HG03159 (cell line): Measurements from ENCODE around the gene MBNL3.

ENCODE experiments used
- ATAC-seq: cut with Tn5 transposase; IDR thresholded peaks from one replicate; pipeline ENCODE4 v1.9.1; 2021; ENCODE audit warnings: mild to moderate bottlenecking, moderate library complexity; ENCODE audit not compliant: unreplicated experiment

The MBNL3 gene

DNA sequence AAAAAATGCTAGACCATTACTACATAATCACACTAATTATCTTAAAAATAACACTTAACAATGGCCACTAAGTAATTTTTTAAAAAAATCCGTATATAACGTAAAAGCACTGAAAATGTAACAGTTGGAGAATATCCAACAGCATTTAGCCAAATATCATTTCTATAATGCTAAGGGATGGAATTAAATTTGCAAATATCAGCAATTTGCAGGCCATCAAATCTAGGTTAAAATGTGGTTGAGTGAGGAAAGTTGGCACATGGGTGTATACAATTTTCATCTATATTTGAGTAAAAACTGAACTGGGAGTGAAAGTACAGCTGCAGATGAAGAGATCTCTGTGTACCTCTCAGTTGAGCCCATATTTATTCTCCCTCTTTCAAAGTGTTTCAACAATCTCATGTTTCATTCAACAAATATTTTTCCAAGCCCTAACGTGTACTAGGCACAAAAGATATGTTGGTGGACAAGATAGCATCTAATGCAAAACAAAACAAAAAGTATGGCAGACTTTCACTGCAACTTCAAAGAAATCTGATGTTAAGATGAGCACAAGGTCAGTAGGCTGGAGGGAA is 63.0 kb downstream of the MBNL3 start:
- ATAC-seq: no peak

- ATAC-seq: no peak
These were observed 65.5 kb downstream of the MBNL3 start for GRCh38 chrX:132423323-132423722.

DNA sequence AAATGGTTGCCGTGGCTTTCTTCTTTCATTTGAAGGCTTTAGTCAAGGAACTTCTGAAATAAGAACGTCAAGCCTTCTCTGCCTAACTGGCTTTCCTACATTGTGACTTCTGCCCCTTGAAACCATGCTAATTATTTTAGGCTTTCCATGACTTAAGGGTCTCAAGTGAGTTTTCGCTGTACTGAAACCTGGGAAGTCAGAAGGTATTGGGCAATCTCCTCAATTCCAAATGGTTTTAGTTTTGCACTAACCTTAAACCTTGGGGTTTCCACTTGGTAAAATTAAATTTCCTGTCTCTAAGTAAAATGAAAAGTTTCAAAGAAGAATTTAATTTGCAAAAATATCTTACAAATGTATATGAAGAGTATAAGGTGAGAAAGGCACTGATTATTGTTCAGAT is 73.8 kb downstream of the MBNL3 start:
- no peak for ATAC-seq

- no peak for ATAC-seq
These were observed 74.4 kb downstream of the MBNL3 start for GRCh38 chrX:132414404-132414803.

- no peak for ATAC-seq
These were observed 75.4 kb downstream of the MBNL3 start for GRCh38 chrX:132413459-132413858.

DNA sequence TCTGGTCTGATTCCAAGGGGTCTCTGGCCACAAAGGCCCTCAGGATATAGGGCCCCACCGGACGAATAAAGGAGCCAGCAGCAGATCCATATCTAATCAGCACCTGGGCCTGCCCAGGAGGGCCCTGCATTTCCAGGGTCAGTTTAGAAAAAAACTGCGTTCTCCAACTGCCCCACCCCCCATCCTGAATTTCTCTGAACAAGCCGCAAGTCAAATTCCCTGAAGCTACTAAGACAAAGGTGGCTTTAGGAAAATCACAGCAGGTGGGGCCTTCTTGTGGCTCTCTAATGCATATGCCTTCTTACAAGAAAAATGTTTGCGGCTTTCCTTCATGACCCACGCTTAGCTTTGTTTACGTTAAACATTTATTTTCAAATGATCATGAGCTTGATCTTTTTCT is 76.6 kb downstream of the MBNL3 start:
- ATAC-seq: no peak

DNA sequence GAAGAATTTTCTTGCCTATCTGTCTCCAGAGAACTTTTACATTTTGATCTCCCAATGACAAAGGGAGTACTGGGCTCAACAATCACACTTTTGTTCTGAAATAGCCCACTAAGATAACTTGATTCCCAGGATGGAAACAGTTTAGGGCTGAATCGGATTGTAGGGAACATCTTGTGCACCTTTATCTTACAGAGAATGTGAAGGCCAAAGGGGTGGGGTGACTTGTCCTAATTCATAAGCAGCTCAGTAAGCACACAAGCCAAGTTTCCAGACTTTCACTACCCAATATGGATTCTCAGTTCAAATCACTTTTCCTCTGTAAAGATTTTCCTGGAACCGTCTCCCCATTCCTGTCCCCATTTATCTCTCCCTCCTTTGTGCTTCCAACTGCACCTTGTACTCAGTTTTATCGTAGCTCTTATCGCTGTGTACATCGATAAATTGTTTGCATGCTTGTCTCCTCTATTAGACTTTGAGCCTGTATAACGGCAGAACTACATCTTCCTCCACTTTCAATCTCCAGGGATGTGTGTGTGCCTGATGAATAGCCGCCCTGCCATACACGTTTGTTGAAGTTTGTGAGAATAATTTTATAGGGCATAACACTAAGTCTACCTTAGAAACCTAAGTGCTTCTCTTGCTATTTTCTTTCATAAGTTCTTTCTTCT is 77.4 kb downstream of the MBNL3 start:
- no peak for ATAC-seq

DNA sequence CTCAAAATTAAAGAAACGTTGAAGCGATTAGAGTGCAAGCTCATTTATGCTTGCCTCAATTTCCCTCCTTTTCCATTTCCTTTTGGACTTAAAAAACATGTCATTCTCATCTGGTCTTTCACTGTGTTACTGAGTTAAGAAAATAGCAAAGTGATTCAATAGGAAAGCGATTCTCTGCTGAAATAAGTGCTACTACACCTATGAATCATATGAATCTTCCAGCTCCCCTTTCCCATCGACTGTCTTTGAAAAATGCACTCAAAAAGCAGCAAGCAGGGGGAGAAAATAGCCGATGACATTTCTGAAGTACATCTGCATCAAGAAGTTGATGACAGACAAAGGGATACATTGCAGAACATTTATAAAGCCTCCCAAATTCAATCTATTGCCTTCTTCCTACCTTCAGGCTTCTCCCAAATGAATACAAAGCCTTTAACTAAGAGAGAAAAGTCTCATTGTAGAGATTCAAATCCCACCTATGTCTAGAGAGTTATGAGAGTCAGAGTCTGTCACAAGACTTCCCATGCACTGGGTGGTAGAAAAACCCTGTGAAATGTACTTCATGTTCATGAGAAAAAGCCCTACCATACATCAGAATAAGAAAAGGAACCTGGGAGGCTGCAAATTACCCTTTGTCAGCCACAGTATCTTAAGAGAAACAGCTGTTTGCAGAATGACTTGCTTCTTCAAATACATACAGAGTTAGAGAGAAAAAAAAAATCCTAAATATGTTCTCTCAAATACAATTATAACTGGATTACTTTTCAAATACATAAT is 78.9 kb downstream of the MBNL3 start:
- ATAC-seq: no peak

DNA sequence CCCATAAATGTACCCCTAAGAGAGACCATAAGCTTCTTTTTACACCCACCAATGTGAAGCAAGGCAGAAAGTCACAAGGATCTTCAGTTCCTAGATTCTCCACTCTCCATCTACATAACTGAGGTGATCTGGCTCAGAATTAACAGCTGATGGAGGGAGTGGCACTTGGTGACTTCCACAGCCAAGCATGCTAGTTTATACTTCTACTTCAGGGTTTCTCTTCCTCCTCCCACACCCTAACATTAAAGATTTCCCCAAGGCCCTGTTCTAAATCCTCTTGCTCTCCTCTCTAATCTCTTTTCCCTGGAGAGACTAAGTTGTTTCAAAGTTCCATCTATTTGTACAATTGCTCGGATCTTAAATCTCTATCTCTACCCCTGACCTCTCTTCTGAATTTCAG is 81.1 kb downstream of the MBNL3 start:
- no peak for ATAC-seq

- ATAC-seq: no peak
These were observed 82.7 kb downstream of the MBNL3 start for GRCh38 chrX:132406106-132406505.

DNA sequence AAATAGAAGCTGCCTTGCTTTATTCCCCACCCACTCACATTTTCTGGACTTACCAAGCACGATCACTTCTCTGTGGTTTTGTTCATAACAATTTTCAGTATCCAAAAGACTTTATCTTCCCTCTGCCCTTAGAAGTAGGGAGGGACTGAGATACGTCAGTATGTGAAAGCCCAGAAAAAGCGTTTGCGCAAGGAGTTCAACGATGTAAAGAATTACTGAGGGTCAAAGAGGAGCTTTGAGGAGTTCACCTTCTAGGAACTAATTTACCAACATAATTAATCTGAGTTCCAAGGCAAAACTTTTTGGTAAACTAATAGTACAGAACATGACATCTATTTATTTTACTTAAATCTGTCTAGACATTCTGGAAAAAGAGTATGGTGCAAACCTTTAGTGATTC is 84.6 kb downstream of the MBNL3 start:
- ATAC-seq: no peak

DNA sequence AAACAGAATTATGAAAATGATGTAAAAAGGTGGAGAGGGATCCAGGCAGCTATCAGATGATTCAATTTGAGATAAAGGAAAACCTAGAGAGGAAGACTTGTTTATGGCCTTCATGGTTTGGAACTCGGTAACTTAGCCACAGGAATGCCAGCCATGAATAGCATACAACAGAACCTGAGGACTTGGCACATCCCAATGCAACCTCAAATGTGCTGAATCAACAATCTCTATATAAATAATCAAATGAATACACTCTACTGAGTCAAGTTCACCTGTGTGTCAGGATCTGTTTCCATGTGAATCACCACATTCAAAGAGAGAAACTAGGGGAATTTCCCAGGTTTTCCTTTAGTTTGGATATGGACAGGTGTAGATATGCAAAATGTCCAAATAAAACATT is 86.9 kb downstream of the MBNL3 start:
- no peak for ATAC-seq

GRCh38 chrX:132400706-132401105 is 88.1 kb downstream of the MBNL3 start:
- no peak for ATAC-seq

DNA sequence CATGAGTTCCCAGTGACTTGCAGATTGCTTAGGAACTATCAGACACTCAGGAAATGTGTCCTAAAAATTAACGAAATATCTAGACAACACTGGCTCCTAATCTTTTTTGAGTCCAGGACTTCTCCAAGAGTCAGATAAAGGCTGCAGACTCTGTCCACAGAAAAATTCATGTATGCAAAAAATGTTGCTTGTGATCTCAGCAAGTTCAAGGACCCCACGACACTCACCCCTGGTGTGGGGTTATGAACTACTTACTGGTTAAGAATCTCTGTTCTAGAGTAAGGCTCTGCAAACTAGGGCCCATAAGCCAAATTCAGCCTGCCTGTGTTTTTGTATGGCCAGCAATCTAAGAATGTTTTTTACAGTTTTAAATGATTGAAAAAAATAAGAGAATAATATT is 93.2 kb downstream of the MBNL3 start:
- ATAC-seq: no peak

DNA sequence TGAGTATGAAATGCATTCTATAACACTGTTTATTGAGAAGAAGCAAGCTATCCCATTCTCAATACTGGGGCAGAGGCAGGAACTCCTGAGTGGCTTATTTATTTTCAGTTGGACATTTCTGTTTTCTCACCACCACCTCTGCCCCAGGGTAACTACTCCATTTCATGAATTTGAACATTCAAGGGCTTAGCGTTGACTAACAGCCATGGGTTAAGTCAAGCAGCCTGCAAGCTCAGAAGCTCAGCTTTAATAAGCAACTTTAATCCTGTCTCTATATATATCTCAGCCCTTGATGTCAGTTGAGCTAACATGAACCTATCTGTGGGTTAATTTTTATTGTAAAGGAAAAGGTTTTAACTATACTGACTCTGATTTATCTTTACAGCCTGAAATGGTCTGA is 93.8 kb downstream of the MBNL3 start:
- ATAC-seq: no peak

GRCh38 chrX:132394591-132394990 is 94.2 kb downstream of the MBNL3 start:
- no peak for ATAC-seq

GRCh38 chrX:132393992-132394391 is 94.8 kb downstream of the MBNL3 start:
- no peak for ATAC-seq

DNA sequence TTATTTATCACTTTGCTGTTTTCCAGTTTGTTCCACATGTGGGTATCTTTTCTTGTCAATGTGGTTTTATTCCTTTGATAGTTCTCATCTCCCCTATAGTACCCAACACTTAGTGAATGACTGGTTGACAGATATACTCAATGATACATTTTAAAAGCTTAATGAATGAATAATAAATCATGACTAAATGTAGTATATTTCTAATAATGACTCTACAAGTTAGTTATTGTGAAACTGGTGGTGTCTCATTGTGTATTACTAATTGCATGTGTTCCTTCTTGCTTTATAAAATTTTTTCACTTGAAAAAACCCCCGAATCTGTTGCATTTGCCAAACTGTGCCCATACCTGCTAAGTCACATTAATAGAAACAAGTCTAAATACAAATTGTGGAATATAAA is 95.4 kb downstream of the MBNL3 start:
- ATAC-seq: no peak

GRCh38 chrX:132393085-132393484 is 95.8 kb downstream of the MBNL3 start:
- no peak for ATAC-seq

GRCh38 chrX:132390792-132391191 is 98.0 kb downstream of the MBNL3 start:
- ATAC-seq: no peak

- no peak for ATAC-seq
These were observed 99.4 kb downstream of the MBNL3 start for GRCh38 chrX:132389480-132389879.

GRCh38 chrX:132388371-132388770 is 100.5 kb downstream of the MBNL3 start:
- no peak for ATAC-seq
